Natural killer cell (primary cell): ENCODE results near the gene GAMT. TPM values are rescaled to one million over a fixed set of nuclear protein-coding genes. Genes with fewer than 3 reads are reported as not detected.

Experiments used
- ATAC-seq, 3 donors: fragments of 150-1000 bp in 2 of 3; fragments of 200-7000 bp in 1 of 3; cut with Tn5 transposase; 1 replicate in 1 of 3; 2 replicates in 2 of 3; pipeline ENCODE4 v1.10.0; 2021; ENCODE audit warnings: mild to moderate bottlenecking in 2 of 3, moderate library complexity in 2 of 3
- DNase-seq, 2 donors: peaks; one replicate each; pipeline versions ENCODE4 v3.0.0 to v3.0.0-alpha.2; 2013 to 2021; ENCODE audit warnings: mixed read lengths in 1 of 2
- H3K27ac ChIP-seq: one replicate; pipeline ENCODE4 v1.5.1; 2013; ENCODE audit warnings: mild to moderate bottlenecking, low read length
- H3K27me3 ChIP-seq: one replicate; pipeline ENCODE4 v1.6.1; 2013; ENCODE audit warnings: low read length; ENCODE audit not compliant: control insufficient read depth, insufficient read depth
- H3K36me3 ChIP-seq: one replicate; pipeline ENCODE4 v1.6.1; 2013; ENCODE audit warnings: low read length; ENCODE audit not compliant: control insufficient read depth, insufficient read depth
- H3K4me1 ChIP-seq: one replicate; pipeline ENCODE4 v1.6.1; 2013; ENCODE audit warnings: low read length; ENCODE audit not compliant: control insufficient read depth, insufficient read depth
- H3K4me3 ChIP-seq: one replicate; pipeline ENCODE4 v1.5.1; 2013; ENCODE audit warnings: low read length
- H3K9me3 ChIP-seq: one replicate; pipeline ENCODE4 v1.6.1; 2013; ENCODE audit warnings: low read length; ENCODE audit not compliant: control insufficient read depth, insufficient read depth
- H3K27ac Mint-ChIP-seq, 2 donors: one replicate each; pipeline ENCODE4 v1.8.0; 2022; ENCODE audit warnings: mild to moderate bottlenecking in 2 of 2, mixed read lengths in 2 of 2, moderate library complexity in 1 of 2
- H3K27me3 Mint-ChIP-seq, 2 donors: one replicate each; pipeline ENCODE4 v1.8.0; 2022; ENCODE audit warnings: low read depth in 2 of 2, mixed read lengths in 2 of 2
- H3K36me3 Mint-ChIP-seq: one replicate; pipeline ENCODE4 v1.8.0; 2022; ENCODE audit warnings: mixed read lengths
- H3K4me1 Mint-ChIP-seq, 2 donors: one replicate each; pipeline ENCODE4 v1.8.0; 2022; ENCODE audit warnings: mixed read lengths in 2 of 2
- H3K4me3 Mint-ChIP-seq: one replicate; pipeline ENCODE4 v1.8.0; 2022; ENCODE audit warnings: mild to moderate bottlenecking, moderate library complexity, mixed read lengths
- H3K9me3 Mint-ChIP-seq, 2 donors: one replicate each; pipeline ENCODE4 v1.8.0; 2022; ENCODE audit warnings: mixed read lengths in 2 of 2
- WGBS: methylation state at CpG from one replicate; pipeline ENCODE4 v1.1.7; 2013; ENCODE audit warnings: missing lambda C conversion rate; ENCODE audit not compliant: insufficient coverage; 5-methylcytosine and 5-hydroxymethylcytosine counted together
- intact Hi-C: fragments of 100-400 bp; cut with micrococcal nuclease; formaldehyde crosslinking; loops from one replicate; pipeline ENCODE4 v1.14.2; 2022
- total RNA-seq, 4 donors: library from RNA; stranded (reverse); fragments of 120-200 nt in 1 of 4; gene quantifications; one replicate each; pipeline versions ENCODE4 v1.2.3 to v1.2.4, GENCODE V29; 2013 to 2022
- TF ChIP-seq, protein P1 (sequence below): fragments of 200-600 bp; IDR thresholded peaks from one replicate; pipeline ENCODE4 v1.8.0; 2022; ENCODE audit warnings: antibody characterized with exemption

GAMT gene
- total RNA-seq, 3 donors from 2014 or later (not counting 1 experiment from before 2014, with no cell fraction given) = 5.1 to 7.5 (median 7.1) TPM

DNA sequence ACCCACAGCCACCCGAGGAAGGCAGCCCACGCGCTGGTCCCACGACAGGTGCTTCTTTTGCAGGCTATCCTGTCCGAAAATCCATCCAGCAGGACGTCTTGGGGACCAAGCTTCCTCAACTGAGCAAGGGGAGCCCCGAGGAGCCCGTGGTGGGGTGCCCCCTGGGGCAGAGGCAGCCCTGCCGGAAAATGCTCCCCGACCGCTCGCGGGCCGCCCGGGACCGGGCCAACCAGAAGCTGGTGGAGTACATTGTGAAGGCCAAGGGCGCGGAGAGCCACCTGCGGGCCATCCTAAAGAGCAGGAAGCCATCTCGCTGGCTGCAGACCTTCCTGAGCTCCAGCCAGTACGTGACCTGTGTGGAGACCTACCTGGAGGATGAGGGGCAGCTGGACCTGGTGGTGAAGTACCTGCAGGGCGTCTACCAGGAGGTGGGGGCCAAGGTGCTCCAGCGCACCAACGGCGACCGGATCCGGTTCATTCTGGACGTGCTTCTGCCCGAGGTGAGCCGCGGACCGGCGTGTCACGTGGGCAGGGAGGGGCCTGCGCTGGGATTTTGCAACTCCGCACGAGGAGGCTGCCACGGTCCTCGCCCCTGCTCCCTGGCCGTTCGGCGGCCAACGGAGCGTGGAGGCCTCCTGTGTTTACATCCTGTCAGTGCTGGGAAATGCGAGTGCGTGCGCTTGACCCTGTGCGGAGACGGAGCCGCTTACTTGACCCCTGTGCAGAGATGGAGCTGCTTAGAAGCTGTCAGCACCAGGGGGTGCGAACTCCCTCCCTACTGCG is 30.6 kb downstream of the GAMT start:
- ATAC-seq = no peak
- Mint-ChIP-seq H3K36me3 (no peaks in the 10 kb centered on the region), H3K27me3 (no peaks in the 10 kb centered on the region), H3K4me3 (no peak overlapping the region), H3K27ac (no peak overlapping the region), H3K4me1 (peaks cover 8 to 15% of the 10 kb centered on the region in 2 donors), H3K9me3 (no peaks in the 10 kb centered on the region)
- H3K27ac ChIP-seq = no peak overlapping the region
- intact Hi-C loops = no loop called here
- H3K27me3 ChIP-seq = no peaks in the 10 kb centered on the region
- no peak overlapping the region for H3K4me3 ChIP-seq
- 96% methylated on average over 52 of the region's 52 CpGs for WGBS
- no peak for DNase-seq
- H3K4me1 ChIP-seq = peaks cover 17% of the 10 kb centered on the region
- TF ChIP-seq, protein P1, sequence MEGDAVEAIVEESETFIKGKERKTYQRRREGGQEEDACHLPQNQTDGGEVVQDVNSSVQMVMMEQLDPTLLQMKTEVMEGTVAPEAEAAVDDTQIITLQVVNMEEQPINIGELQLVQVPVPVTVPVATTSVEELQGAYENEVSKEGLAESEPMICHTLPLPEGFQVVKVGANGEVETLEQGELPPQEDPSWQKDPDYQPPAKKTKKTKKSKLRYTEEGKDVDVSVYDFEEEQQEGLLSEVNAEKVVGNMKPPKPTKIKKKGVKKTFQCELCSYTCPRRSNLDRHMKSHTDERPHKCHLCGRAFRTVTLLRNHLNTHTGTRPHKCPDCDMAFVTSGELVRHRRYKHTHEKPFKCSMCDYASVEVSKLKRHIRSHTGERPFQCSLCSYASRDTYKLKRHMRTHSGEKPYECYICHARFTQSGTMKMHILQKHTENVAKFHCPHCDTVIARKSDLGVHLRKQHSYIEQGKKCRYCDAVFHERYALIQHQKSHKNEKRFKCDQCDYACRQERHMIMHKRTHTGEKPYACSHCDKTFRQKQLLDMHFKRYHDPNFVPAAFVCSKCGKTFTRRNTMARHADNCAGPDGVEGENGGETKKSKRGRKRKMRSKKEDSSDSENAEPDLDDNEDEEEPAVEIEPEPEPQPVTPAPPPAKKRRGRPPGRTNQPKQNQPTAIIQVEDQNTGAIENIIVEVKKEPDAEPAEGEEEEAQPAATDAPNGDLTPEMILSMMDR = no peak
- peaks cover 27% of the 10 kb centered on the region for H3K36me3 ChIP-seq
- no peaks in the 10 kb centered on the region for H3K9me3 ChIP-seq

DNA sequence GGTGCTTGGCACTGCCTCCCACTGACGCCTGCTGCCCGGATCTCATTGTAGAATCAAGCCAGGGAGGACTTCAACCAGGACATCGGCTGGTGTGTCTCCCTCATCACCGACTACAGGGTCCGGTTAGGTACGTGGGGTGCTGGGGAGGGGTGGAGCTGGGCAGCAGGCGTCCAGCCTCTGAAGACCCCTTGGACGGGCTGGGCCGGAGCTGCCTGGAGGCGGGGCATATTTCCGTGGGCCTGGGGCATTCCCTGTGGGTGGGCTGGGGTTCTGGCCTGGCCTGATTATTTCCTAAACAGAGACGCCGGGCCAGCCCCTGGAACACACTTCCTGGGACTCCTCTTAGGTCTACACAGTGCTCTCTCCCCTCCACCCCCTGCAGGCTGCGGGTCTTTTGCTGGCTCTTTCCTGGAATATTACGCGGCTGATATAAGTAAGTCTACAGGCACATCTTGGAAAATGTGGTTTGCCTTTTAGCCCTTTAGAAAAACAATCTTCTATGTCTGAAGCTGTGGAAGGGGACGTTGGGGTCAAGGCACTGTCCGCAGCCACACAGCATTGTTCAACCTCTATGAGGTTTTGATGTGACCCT is 32.0 kb downstream of the GAMT start:
- TF ChIP-seq, protein P1 = no peak
- ATAC-seq = no peak
- H3K27ac ChIP-seq = no peak overlapping the region
- 96% methylated on average over 18 of the region's 18 CpGs for WGBS
- no peak overlapping the region for H3K4me3 ChIP-seq
- H3K27me3 ChIP-seq = no peaks in the 10 kb centered on the region
- intact Hi-C loops = no loop called here
- DNase-seq = no peak
- Mint-ChIP-seq H3K4me3 (no peak overlapping the region), H3K27me3 (no peaks in the 10 kb centered on the region), H3K4me1 (peaks cover 18 to 20% of the 10 kb centered on the region in 2 donors), H3K9me3 (no peaks in the 10 kb centered on the region), H3K27ac (no peak overlapping the region), H3K36me3 (no peaks in the 10 kb centered on the region)
- H3K36me3 ChIP-seq = peaks cover 27% of the 10 kb centered on the region
- no peaks in the 10 kb centered on the region for H3K9me3 ChIP-seq
- peaks cover 18% of the 10 kb centered on the region for H3K4me1 ChIP-seq

GRCh38 chr19:1366899-1367870 is 34.2 kb downstream of the GAMT start:
- Mint-ChIP-seq H3K27ac (peak overlapping the region in 1 of 2 donors; percentile 61), H3K9me3 (no peaks in the 10 kb centered on the region), H3K27me3 (no peaks in the 10 kb centered on the region), H3K36me3 (no peaks in the 10 kb centered on the region), H3K4me1 (peaks cover 35 to 36% of the 10 kb centered on the region in 2 donors), H3K4me3 (no peak overlapping the region)
- ATAC-seq = peak in 1 of 3 donors; percentile 19
- 63% methylated on average over 35 of the region's 35 CpGs for WGBS
- Histone ChIP-seq H3K27ac (no peak overlapping the region), H3K36me3 (peaks cover 22% of the 10 kb centered on the region), H3K4me3 (no peak overlapping the region), H3K4me1 (peaks cover 38% of the 10 kb centered on the region), H3K27me3 (no peaks in the 10 kb centered on the region), H3K9me3 (no peaks in the 10 kb centered on the region)
- intact Hi-C loops = no loop called here
- DNase-seq = no peak
- TF ChIP-seq, protein P1 = no peak
